ENCODE measurements around the gene PPARA.

The PPARA gene

DNA sequence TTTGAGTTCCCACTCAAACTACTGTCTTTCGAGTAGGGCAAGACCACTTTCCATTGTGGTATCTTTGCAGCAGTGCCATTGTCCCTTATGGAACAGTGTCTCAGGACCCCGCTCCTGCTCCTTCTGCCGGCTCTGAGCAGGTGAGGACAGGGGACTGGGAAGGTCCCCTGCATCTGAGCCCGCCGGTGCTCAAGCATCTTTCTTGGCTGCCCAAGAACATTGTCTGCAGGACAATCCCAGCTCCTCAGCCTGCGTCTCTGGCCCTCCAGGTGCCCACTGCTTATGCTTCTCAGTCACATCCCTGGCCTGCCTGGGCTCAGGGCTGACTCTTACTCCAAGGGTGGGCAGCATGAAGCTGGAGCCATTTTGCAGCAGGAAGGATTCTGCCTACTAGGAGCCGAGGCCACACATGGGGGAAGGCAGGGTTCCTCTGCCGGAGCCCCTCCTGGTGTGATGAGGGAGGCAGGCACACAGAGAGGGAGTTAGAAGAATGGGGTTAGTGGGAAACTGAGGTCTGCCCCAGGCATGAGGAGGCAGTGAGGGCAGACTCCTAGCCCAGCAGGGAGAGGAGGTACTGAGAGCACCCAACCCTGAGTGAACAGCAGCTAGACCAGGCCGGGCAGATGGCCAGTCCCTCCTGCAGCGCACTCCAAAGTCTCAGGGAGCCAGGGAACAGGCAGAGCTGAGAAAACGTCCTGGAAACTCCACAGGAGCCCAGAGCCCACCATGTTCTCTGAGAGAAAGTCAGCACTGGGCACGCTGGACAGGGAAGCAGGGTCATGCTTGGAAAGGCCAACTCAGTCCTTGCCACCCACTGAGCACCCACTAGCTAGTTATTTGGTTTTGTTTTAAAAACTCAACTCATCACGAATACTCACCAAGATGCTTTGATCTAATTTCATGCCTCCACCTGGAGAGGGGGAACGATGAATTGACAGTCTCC lies 7.5 kb upstream of the PPARA start:
- H3K9ac ChIP-seq (ENCODE audit: low read depth, low read length) = no peak overlapping the region
- H3K4me3 ChIP-seq (ENCODE audit: low read length) = no peak overlapping the region
- H3K4me2 ChIP-seq (ENCODE audit: low read length) = no peak overlapping the region
- no peaks in the 10 kb centered on the region for H3K4me1 ChIP-seq (ENCODE audit: control insufficient read depth, insufficient read depth, low read length)
- H3K9me3 ChIP-seq (replicated peaks; ENCODE audit: low read length) = no peaks in the 10 kb centered on the region
- H3K27me3 ChIP-seq (ENCODE audit: control insufficient read depth, insufficient read depth, low read length) = peaks cover 43% of the 10 kb centered on the region
- H3K36me3 ChIP-seq (ENCODE audit: insufficient read depth, low read length) = no peaks in the 10 kb centered on the region

DNA sequence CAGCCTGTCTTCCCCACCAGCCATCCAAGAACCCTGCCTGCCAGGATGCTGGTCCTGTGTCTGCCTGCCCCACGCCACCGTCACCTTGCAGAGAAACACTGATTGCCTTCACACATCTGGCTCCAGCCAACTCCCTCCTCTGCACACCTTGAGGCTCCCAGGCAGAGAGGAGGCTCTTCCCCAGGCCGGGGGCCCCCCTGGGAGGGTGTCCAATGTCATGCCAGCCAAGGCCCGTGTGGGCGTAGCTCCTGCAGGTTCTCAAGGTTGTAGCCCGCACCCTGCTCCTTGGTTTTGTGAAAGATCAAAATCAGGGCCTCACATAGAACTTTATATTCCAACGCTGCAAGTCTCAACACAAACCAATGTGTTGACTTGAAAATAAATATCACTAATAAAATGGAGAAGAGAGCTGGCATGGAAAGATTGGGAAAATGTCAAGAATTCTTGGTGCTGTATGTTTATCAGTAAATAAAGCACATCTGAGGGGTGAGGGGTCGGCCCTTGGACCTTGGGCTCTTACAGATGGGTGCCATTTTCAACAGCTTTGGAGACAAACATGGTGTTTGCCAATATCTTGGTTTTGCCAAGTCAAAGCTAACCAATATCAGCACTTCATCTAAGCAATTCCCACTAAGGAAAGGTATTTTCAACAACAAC lies 6.7 kb upstream of the PPARA start:
- Histone ChIP-seq H3K4me3 (ENCODE audit: low read length) (no peak overlapping the region), H3K36me3 (ENCODE audit: insufficient read depth, low read length) (no peaks in the 10 kb centered on the region), H3K4me1 (ENCODE audit: control insufficient read depth, insufficient read depth, low read length) (no peaks in the 10 kb centered on the region), H3K9ac (ENCODE audit: low read depth, low read length) (no peak overlapping the region), H3K4me2 (ENCODE audit: low read length) (no peak overlapping the region), H3K27me3 (ENCODE audit: control insufficient read depth, insufficient read depth, low read length) (peaks cover 51% of the 10 kb centered on the region), H3K9me3 (replicated peaks; ENCODE audit: low read length) (no peaks in the 10 kb centered on the region)

DNA sequence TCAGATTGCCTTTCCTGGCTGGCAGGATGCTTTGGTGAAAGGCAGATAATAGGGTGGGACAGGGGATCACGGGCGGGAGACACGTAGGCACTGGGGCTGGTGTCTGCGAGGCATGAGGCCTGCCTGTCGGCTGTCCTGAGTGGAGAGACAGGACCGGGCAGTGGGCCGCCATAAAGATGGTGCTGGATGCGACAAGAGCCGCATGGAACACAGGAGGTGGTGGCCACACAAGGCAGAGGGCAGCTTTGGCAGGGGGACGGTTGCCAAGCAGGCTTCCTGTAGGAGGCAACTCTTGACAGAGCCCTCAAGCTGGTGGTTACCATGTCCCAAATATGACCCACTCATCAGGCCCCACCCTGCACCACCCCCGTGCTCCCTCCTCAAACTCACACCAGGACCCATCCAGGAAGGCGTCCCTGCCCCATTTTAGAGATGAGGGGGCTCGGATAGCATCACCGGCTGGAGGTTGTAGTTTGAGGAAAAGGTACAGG lies 4.9 kb upstream of the PPARA start:
- Histone ChIP-seq H3K9ac (ENCODE audit: low read depth, low read length) (no peak overlapping the region), H3K27me3 (ENCODE audit: control insufficient read depth, insufficient read depth, low read length) (peaks cover 63% of the 10 kb centered on the region), H3K4me1 (ENCODE audit: control insufficient read depth, insufficient read depth, low read length) (peaks cover 4% of the 10 kb centered on the region), H3K9me3 (replicated peaks; ENCODE audit: low read length) (no peaks in the 10 kb centered on the region), H3K36me3 (ENCODE audit: insufficient read depth, low read length) (no peaks in the 10 kb centered on the region), H3K4me2 (ENCODE audit: low read length) (no peak overlapping the region), H3K4me3 (ENCODE audit: low read length) (no peak overlapping the region)

DNA sequence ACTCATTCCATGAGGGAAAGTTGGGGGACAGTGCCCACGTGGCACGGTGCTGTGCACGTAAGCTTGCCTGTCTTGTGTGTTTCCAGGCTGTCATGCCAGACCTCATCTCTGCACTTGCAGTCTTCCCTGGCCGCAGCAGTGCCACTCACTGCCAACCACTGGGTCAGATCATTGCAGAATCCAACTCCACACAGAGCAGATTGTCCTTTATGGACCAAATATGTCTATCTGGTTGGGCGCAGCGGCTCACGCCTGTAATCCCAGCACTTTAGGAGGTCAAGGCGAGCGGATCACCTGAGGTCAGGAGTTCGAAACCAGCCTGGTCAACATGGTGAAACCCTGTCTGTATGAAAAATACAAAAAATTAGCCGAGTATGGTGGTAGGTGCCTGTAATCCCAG lies 4.4 kb upstream of the PPARA start:
- Histone ChIP-seq H3K27me3 (ENCODE audit: control insufficient read depth, insufficient read depth, low read length) (peaks cover 63% of the 10 kb centered on the region), H3K4me3 (ENCODE audit: low read length) (no peak overlapping the region)

DNA sequence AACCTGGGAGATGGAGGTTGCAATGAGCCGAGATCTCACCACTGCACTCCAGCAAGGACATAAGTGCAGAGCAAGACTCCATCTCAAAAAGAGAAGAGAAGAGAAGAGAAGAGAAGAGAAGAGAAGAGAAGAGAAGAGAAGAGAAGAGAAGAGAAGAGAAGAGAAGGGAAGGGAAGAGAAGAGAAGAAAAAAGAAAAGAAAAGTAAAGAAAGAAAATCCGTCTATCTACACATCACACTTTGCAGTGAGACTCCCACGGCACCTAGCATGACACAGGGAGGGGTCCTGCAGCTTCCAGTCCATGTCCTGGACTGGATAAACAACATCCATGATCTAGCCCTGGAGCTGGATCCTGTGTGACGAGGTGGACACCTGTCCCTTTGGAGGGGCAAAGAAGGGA lies 4.0 kb upstream of the PPARA start:
- Histone ChIP-seq H3K36me3 (ENCODE audit: insufficient read depth, low read length) (no peaks in the 10 kb centered on the region), H3K4me3 (ENCODE audit: low read length) (no peak overlapping the region), H3K9me3 (replicated peaks; ENCODE audit: low read length) (no peaks in the 10 kb centered on the region), H3K4me2 (ENCODE audit: low read length) (no peak overlapping the region), H3K4me1 (ENCODE audit: control insufficient read depth, insufficient read depth, low read length) (peaks cover 5% of the 10 kb centered on the region), H3K27me3 (ENCODE audit: control insufficient read depth, insufficient read depth, low read length) (peaks cover 63% of the 10 kb centered on the region), H3K9ac (ENCODE audit: low read depth, low read length) (no peak overlapping the region)

More for the DNA sequence above, 4.4 kb upstream of the PPARA start:
- Histone ChIP-seq H3K9ac (ENCODE audit: low read depth, low read length) (no peak overlapping the region), H3K4me2 (ENCODE audit: low read length) (no peak overlapping the region), H3K9me3 (replicated peaks; ENCODE audit: low read length) (no peaks in the 10 kb centered on the region), H3K36me3 (ENCODE audit: insufficient read depth, low read length) (no peaks in the 10 kb centered on the region), H3K4me1 (ENCODE audit: control insufficient read depth, insufficient read depth, low read length) (peaks cover 4% of the 10 kb centered on the region)

DNA sequence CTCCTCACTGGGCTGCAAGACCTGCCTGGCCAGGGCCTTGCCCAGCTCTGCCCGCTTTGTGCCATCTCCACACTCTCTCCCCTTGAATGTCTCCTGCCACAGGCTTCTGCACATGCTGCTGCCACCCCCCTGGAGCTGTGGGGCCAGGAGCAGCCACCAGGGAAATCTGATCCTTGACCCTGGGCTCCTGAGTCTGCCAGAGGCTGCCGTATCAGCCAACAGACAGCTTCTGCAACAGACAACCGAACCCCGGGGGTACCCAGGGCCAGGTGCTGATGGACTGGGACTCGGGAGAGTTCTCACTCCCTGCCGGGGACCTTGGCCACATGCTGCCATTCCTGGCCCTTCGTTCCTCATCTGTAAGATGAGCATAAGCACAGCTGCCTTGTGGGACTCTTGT lies 3.3 kb upstream of the PPARA start:
- Histone ChIP-seq H3K4me3 (ENCODE audit: low read length) (no peak overlapping the region), H3K9ac (ENCODE audit: low read depth, low read length) (no peak overlapping the region), H3K36me3 (ENCODE audit: insufficient read depth, low read length) (no peaks in the 10 kb centered on the region), H3K27me3 (ENCODE audit: control insufficient read depth, insufficient read depth, low read length) (peaks cover 63% of the 10 kb centered on the region), H3K4me1 (ENCODE audit: control insufficient read depth, insufficient read depth, low read length) (peaks cover 12% of the 10 kb centered on the region), H3K9me3 (replicated peaks; ENCODE audit: low read length) (no peaks in the 10 kb centered on the region), H3K4me2 (ENCODE audit: low read length) (no peak overlapping the region)

DNA sequence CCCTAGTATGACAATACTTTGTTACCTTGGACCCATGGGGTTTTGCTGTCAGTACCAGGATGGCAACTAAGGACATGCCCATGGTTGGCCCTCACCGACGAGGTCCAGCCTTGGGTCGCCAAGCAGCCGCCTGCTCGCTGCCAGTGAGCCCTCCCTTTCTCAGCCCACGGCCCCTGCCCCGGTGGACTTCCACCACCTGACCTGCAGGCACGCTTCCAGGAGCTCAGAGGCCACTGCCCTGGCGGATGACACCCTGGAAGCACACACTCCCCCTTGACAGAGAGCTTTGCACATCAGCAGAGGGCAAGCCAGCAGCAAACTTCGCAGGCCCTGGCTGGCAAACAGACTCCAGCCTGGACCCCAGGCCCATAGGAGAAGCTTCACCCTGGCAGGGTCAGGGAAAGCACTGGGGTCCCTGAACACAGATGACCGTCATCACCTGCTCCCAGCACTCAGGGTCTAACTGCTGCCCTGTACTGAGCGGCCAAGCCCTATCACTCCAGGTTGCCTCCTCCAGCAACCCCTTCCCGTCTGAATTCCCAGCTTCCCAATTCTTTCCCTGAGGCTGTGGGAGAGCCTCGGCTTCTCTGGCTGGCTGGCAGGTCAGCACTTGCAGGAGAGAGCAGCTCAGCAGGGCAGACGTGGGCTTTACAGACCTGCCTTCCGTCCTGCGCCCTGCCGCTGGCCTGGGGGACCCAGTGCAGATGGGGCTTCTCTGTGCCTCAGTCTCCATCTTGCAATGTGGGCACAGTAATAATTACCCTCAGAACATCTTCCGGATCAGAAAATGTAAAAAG lies 2.7 kb upstream of the PPARA start:
- Histone ChIP-seq H3K4me2 (ENCODE audit: low read length) (no peak overlapping the region), H3K27me3 (ENCODE audit: control insufficient read depth, insufficient read depth, low read length) (peaks cover 58% of the 10 kb centered on the region), H3K9me3 (replicated peaks; ENCODE audit: low read length) (no peaks in the 10 kb centered on the region), H3K36me3 (ENCODE audit: insufficient read depth, low read length) (peaks cover 2% of the 10 kb centered on the region), H3K9ac (ENCODE audit: low read depth, low read length) (no peak overlapping the region), H3K4me1 (ENCODE audit: control insufficient read depth, insufficient read depth, low read length) (peaks cover 16% of the 10 kb centered on the region), H3K4me3 (ENCODE audit: low read length) (no peak overlapping the region)

DNA sequence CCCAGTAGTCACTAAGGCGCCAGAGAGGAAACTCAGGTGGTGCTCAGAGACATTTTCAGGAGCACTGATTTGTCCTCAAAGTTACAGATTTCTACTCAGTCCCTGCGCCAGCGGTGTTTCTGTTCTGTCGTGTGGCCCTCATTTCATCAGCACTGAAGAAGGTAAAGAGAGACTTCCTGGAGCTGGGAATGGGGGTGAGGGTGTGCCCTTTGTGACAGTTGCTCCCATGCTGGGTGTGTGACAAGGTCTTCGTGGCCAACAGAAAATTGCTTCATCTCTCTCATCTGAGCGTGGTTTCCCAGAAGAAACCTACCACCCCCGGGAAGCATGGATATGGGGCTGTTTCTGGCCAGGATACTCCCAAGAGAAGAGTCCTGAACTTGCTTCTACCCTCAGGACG lies 2.0 kb upstream of the PPARA start:
- no peak overlapping the region for H3K9ac ChIP-seq (ENCODE audit: low read depth, low read length)
- H3K4me3 ChIP-seq (ENCODE audit: low read length) = no peak overlapping the region
- H3K27me3 ChIP-seq (ENCODE audit: control insufficient read depth, insufficient read depth, low read length) = peaks cover 51% of the 10 kb centered on the region
- H3K4me2 ChIP-seq (ENCODE audit: low read length) = no peak overlapping the region
- H3K36me3 ChIP-seq (ENCODE audit: insufficient read depth, low read length) = peaks cover 4% of the 10 kb centered on the region
- H3K9me3 ChIP-seq (replicated peaks; ENCODE audit: low read length) = no peaks in the 10 kb centered on the region
- H3K4me1 ChIP-seq (ENCODE audit: control insufficient read depth, insufficient read depth, low read length) = peaks cover 16% of the 10 kb centered on the region

DNA sequence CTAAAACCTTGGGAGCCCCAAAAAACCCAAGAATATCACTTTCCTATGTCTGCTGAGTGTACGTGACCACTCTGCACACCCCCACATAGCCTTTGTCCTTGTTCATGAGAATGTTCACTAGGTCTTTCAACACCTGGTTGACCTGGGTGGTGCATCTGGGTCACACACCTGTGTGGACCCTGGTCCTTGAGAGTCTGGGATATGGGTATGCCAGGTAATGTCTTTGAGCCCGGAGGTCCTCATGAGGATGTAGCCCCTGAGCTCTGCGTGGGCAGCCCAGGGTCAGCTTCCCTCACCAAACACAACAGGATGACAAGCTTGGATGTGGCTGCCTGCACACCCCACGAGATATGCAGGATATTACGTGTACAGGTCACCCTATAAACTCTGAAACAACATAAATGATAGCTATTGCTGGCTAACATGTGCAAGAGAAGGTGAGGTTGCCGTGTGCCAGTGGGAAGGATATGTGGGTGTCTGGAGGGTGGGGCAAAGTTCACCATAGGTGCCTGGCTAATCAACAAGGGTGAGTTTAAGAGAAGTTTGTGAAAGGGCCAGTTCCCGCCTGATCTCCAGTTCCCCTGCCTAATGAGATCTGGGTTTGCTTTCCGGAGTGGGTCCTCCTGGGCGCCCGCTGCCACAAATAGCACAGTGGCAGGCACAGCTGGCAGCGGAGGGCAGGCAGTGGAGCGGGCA lies 1.4 kb upstream of the PPARA start:
- no peak overlapping the region for H3K9ac ChIP-seq (ENCODE audit: low read depth, low read length)
- H3K4me3 ChIP-seq (ENCODE audit: low read length) = peak overlapping the region; percentile 77
- H3K27me3 ChIP-seq (ENCODE audit: control insufficient read depth, insufficient read depth, low read length) = peaks cover 48% of the 10 kb centered on the region
- H3K9me3 ChIP-seq (replicated peaks; ENCODE audit: low read length) = no peaks in the 10 kb centered on the region
- H3K36me3 ChIP-seq (ENCODE audit: insufficient read depth, low read length) = peaks cover 4% of the 10 kb centered on the region
- peaks cover 16% of the 10 kb centered on the region for H3K4me1 ChIP-seq (ENCODE audit: control insufficient read depth, insufficient read depth, low read length)
- H3K4me2 ChIP-seq (ENCODE audit: low read length) = peak overlapping the region; percentile 93

DNA sequence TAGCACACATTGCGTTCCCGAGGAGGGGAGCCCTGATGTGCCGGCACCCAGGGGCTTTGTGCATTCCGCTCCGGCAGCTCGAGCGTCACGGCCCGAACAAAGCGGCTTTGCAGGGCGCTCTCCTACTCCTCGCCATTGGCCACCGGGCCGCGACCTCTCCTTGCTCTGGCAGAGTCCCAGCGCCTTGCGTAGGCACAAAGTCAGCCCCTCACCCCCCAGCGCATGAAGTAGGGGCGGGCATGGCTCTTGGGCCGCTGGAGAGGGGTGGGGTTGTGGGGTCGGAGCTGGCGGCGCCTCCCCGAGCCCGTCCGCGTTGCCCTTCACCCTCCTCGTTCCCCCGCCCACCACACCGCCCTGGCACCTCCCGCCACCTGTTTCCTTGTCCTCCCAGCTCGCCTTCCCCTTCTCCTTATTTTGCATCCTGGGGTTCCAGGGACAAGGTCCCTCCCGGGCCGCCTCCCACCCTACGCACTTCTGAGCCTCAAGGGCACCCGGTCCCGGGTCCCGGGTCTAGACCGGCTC lies 753 bp upstream of the PPARA start:
- no peaks in the 10 kb centered on the region for H3K9me3 ChIP-seq (replicated peaks; ENCODE audit: low read length)
- peaks cover 4% of the 10 kb centered on the region for H3K36me3 ChIP-seq (ENCODE audit: insufficient read depth, low read length)
- peak overlapping the region; percentile 93 for H3K4me2 ChIP-seq (ENCODE audit: low read length)
- peaks cover 16% of the 10 kb centered on the region for H3K4me1 ChIP-seq (ENCODE audit: control insufficient read depth, insufficient read depth, low read length)
- H3K27me3 ChIP-seq (ENCODE audit: control insufficient read depth, insufficient read depth, low read length) = peaks cover 48% of the 10 kb centered on the region
- peak overlapping the region; percentile 54 for H3K9ac ChIP-seq (ENCODE audit: low read depth, low read length)
- peak overlapping the region; percentile 77 for H3K4me3 ChIP-seq (ENCODE audit: low read length)

Measured in skeletal muscle satellite cell (primary cell).